ENCODE data around the gene ZNF213.
A peak's percentile ranks its signal among the peaks of the same experiment; 100 is the strongest.
"Not testable (repeated sequence)": the region's sequence is repeated elsewhere in the genome, so short reads cannot be mapped to it uniquely, and the experiment has no call there.

Gene ZNF213

DNA sequence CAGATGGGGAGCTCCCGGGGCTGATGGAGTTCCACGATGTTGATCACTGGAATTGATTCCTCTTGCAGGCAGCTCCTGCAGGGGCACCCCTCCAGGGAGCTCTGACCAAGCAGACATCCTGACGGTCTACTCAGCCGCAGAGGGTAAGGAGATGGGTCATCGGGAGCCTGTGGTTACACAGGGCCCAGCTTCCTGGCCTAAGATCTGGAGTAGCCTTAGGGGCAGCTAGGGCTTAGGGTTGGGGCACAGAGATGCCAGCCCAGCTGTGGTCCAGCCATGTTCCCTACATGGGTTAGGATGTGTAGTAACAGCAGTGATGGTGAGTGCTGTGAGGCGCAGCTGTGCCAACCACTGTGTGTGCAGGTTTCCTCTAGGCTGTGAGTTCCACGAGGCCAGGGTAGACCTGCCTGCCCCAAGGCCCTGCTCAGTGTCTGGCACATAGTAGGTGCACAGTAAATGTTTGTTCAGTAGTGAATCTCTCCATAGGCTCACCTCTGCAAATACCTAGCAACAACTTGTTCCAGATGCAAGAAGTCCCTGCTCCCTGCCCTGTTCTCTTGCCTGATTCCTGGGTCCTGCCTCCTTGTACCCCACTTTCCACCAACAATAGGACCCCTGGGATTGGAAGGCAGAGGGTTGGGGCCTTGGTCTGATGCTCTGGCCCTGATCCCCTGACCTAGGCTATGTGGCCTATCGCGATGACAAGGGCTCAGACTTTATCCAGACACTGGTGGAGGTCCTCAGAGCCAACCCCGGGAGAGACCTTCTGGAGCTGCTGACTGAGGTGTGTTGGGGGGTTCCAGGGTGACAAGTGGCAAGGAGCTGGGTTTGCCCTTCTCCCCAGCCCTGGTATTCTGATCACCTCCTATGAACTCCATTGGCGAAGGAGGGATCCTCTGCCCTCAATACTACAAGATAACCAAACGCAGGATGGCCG, 13.7 kb downstream of the ZNF213 start:
- DNase-seq (ENCODE audit: low read depth in 2 of 2), result no peak

DNA sequence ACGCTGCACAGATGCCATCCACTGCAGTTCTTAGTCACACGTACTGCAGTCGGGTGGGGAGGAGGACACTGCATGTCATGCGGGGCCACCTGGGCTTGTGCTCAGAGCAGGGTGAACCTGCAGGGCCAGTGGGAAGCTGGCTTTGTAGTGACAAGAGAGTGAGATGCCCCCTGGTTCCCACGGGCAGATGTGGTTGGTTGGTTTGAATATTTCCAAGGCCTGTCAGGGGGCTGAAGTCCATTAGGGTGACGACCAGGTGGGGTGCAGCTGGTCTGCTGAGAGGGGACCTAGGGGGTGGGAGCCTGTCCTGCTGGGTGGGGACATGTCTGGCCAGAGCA, 14.3 kb downstream of the ZNF213 start:
- DNase-seq (ENCODE audit: low read depth in 2 of 2), result no peak

DNA sequence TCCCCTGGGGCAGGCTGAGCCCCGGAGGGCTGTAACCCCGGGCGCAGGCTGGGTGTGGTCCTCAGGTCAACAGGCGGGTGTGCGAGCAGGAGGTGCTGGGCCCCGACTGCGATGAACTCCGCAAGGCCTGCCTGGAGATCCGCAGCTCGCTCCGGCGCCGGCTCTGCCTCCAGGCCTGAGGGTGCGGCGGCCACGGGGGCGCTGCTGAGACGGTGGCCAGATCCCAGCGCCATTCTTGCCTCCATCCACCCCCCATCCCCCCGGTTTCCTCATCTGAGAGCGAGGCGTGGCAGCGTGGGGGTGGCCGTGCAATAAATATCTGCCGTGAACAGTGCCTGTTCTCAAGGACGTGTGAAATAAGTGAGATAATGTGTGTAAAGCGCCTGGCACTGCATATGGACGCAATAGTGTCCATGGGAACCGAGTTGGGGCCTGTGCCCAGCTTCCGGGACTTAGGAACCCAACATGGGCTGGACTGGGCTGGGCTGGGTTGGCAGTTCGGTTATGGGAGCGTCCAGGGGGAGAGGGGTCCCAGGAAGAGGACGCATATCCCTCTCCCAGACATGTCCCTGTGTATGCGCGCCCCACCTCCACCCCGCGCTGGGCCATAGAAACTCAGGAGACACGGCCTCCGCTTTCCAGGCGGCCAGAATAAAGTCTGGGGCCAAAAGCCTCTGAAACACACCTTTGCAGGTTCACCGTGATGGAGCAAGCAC, 15.0 kb downstream of the ZNF213 start:
- DNase-seq (ENCODE audit: low read depth in 2 of 2), result no peak

DNA sequence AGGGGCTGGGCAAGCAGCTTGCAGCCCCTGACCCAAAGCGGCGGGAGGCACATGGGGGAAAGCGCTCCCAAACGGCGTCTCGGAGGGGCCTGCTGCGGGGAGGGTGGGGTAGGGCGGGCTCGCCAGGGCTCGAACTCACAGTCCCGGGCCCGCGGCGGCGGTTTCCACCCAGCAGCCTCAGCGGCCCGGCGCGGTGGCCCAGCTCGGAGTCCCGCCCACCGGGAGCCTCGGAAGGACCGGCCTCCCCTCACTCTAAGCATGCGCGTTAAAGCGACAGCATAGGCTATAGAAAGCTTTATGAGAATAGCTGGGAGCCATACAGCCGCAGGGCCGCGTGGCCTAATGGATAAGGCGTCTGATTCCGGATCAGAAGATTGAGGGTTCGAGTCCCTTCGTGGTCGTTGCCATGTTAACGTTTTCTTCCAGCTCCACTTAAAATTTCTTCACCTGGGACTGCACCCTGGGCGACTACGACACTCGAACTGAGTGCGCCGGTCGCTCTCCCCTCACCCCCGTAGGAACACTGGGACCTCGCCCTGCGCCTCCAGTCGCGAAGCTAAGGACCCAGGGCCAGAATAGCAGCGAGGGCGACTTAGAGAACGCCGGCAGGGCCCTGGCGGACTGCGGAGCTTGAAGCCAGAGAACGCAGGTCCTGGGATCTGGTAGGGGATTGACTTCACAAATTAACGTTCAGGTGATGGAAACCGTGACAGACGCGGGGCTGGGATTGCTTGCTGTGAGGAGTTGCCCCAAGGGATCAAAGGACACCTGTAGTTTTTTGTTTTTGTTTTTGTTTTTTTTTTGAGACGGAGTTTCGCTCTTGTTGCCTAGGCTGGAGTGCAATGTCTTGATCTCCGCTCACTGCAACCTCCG, 15.8 kb downstream of the ZNF213 start:
- peak; percentile 94 to 95 for DNase-seq (ENCODE audit: low read depth in 2 of 2)

- DNase-seq (ENCODE audit: low read depth in 2 of 2), result no peak
Measured at GRCh38 chr16:3152027-3152276, 17.1 kb downstream of the ZNF213 start.

- DNase-seq (ENCODE audit: low read depth in 2 of 2), result peak; percentile 63 to 73
Measured at GRCh38 chr16:3152277-3152990, 17.6 kb downstream of the ZNF213 start.

DNA sequence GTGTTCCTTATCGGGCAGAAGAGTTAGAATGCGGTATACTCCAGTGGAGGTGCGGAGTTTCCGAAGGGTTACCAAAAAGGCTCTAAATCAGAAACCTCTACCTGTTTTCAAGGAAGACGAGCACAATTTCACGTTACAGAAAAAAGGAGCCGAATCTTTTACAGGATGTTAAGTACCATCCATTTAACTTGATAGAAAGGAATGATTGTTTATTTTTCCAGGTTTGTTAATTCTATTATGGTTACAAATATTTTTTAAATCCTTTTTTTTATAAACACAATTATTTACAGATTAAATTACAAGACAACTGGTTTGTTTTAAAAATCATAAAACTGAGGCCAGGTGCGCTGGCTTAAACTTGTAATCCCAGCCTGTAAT, 18.2 kb downstream of the ZNF213 start:
- DNase-seq (ENCODE audit: low read depth in 2 of 2), result no peak

GRCh38 chr16:3155181-3155580, 20.4 kb downstream of the ZNF213 start:
- no peak for DNase-seq (ENCODE audit: low read depth in 2 of 2)

DNA sequence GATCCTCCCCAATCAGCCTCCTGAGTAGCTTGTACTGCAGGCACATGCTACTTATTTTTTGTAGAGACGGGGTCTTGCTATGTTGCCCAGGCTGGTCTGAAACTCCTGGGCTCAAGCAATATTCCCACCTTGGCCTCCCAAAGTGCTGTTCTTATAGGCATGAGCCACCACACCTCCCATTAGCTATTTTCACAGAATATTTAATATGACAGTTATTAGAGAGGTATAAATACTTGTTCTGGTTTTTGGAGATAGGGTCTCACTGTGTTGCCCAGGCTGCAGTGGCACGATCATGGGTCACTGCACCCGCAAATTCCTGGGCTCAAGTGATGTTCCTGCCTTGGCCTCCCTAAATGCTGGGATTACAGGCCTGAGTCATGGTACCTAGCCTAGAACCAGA, 21.1 kb downstream of the ZNF213 start:
- no peak for DNase-seq (ENCODE audit: low read depth in 2 of 2)

- DNase-seq (ENCODE audit: low read depth in 2 of 2), result peak in 1 of 2 donors; percentile 48
Measured at GRCh38 chr16:3157229-3158025, 22.6 kb downstream of the ZNF213 start.

DNA sequence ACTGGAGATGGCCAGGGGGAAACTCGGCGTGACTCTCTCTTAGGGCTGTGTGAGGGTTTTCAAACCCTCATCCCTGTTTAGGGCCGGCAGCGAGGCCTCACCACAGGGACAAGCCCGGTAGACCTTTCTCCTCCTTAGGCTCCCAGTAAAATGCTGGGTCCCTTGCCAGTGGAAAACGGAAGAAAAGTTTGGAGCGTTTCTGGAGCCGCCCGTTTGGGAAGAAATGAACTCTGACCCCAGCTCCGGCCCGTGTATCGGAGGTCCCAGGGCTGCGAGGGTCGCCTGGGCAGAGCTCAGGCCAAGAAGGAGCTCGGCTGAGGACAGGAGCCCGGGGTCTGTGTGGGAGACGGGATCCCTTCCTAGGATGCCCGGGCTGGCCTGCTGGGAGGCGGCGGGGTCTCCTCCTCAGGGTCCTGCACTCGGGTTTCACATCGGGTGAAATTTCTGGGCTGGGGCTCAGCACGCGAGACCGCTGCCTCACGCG, 23.2 kb downstream of the ZNF213 start:
- no peak for DNase-seq (ENCODE audit: low read depth in 2 of 2)

GRCh38 chr16:3158510-3159314, 23.9 kb downstream of the ZNF213 start:
- DNase-seq (ENCODE audit: low read depth in 2 of 2), result peak; percentile 83 to 87

GRCh38 chr16:3161235-3162018, 26.6 kb downstream of the ZNF213 start:
- DNase-seq (ENCODE audit: low read depth in 2 of 2), result no peak

- no peak for DNase-seq (ENCODE audit: low read depth in 2 of 2)
Measured at GRCh38 chr16:3164121-3164991, 29.5 kb downstream of the ZNF213 start.

DNA sequence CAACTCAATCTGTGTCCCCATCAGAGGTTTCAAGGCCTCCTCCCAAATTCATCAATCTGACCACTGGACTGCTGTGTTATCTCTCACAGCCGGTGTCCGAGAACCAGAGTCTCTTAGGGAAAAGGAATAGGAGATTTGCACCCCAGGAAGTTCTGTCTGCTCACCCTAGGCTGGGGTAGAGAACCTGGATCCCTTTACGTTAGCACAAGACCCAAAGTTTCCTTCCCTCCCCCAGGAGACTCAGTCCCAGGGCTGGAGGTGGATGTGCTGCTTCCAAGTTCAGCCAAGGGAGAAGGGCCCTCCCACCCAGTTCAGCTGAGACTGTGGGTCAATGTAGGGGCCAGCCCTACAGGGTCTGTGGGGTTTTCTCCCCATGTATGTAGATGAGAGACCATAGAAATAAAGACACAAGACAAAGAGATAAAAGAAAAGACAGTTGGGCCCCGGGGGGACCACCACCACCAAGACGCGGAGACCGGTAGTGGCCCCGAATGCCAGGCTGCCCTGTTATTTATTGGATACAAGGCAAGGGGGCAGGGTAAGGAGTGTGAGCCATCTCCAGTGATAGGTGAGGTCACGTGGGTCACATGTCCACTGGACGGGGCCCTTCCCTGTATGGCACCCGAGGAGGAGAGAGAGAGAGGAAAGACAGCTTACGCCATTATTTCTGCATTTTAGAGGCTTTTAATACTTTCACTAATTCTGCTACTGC, 30.4 kb downstream of the ZNF213 start:
- DNase-seq (ENCODE audit: low read depth in 2 of 2), result no peak

GRCh38 chr16:3166505-3166886, 31.7 kb downstream of the ZNF213 start:
- no peak for DNase-seq (ENCODE audit: low read depth in 2 of 2)

DNA sequence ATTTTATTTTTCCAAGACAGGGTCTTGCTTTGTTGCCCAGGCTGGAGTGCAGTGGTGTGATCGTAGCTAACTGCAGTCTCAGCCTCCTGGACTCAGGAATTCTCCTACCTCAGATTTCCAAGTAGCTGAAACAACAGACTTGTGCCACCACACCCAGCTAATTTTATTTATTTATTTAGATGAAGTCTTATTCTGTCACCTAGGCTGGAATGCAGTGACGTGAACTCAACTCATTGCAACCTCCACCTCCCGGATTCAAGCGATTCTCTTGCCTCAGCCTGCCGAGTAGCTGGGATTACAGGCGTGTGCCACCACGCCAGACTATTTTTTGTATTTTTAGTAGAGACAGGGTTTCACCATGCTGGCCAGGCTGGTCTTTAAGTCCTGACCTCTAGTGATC, 33.9 kb downstream of the ZNF213 start:
- DNase-seq (ENCODE audit: low read depth in 2 of 2), result not testable (repeated sequence)

Measured in stimulated activated CD8-positive, alpha-beta memory T cell treated with anti-CD3 and anti-CD28 coated beads, Interleukin-15, amount 100 ng/mL, for 4 hours (primary cell).